Nephron progenitor cell (in vitro differentiated cells): ENCODE data around the gene SLAMF7.
"Not testable (repeated sequence)": the region's sequence is repeated elsewhere in the genome, so short reads cannot be mapped to it uniquely, and the experiment has no call there.

Source experiments
- DNase-seq: peaks from one replicate; pipeline ENCODE4 v3.0.0; 2021
- H3K27ac Mint-ChIP-seq: 2 replicates; pipeline ENCODE4 v1.8.0; 2021; ENCODE audit warnings: mild to moderate bottlenecking, moderate library complexity, mixed read lengths
- H3K27me3 Mint-ChIP-seq: 2 replicates; pipeline ENCODE4 v1.8.0; 2021; ENCODE audit warnings: mild to moderate bottlenecking, low read depth, mixed read lengths; ENCODE audit not compliant: poor library complexity
- H3K36me3 Mint-ChIP-seq: 2 replicates; pipeline ENCODE4 v1.8.0; 2021; ENCODE audit warnings: low read depth, mixed read lengths
- H3K4me1 Mint-ChIP-seq: 2 replicates; pipeline ENCODE4 v1.8.0; 2021; ENCODE audit warnings: mixed read lengths
- H3K4me3 Mint-ChIP-seq: 2 replicates; pipeline ENCODE4 v1.8.0; 2021; ENCODE audit warnings: mild to moderate bottlenecking, moderate library complexity, mixed read lengths
- H3K9me3 Mint-ChIP-seq: 2 replicates; pipeline ENCODE4 v1.8.0; 2021; ENCODE audit warnings: mild to moderate bottlenecking, moderate library complexity, mixed read lengths
- TF ChIP-seq, protein P1 (sequence below): fragments of 200-600 bp; sonication (generic); IDR thresholded peaks from 2 replicates; pipeline ENCODE4 v1.5.0; 2021; ENCODE audit warnings: antibody characterized with exemption

The SLAMF7 gene, protein sequence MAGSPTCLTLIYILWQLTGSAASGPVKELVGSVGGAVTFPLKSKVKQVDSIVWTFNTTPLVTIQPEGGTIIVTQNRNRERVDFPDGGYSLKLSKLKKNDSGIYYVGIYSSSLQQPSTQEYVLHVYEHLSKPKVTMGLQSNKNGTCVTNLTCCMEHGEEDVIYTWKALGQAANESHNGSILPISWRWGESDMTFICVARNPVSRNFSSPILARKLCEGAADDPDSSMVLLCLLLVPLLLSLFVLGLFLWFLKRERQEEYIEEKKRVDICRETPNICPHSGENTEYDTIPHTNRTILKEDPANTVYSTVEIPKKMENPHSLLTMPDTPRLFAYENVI

GRCh38 chr1:160739098-160739511, at the start of gene SLAMF7:
TSS of gene SLAMF7 (plus strand) at chr1:160739247. CDS start at chr1:160739302, 55 bp downstream.
- Mint-ChIP-seq H3K36me3 (peaks cover 10% of the 10 kb centered on the region), H3K27ac (no peak within 1 kb of the TSS), H3K9me3 (peaks cover 38% of the 10 kb centered on the region), H3K4me3 (no peak within 1 kb of the TSS), H3K27me3 (peaks cover 4% of the 10 kb centered on the region), H3K4me1 (peaks cover 27% of the 10 kb centered on the region)
- TF ChIP-seq, protein P1, sequence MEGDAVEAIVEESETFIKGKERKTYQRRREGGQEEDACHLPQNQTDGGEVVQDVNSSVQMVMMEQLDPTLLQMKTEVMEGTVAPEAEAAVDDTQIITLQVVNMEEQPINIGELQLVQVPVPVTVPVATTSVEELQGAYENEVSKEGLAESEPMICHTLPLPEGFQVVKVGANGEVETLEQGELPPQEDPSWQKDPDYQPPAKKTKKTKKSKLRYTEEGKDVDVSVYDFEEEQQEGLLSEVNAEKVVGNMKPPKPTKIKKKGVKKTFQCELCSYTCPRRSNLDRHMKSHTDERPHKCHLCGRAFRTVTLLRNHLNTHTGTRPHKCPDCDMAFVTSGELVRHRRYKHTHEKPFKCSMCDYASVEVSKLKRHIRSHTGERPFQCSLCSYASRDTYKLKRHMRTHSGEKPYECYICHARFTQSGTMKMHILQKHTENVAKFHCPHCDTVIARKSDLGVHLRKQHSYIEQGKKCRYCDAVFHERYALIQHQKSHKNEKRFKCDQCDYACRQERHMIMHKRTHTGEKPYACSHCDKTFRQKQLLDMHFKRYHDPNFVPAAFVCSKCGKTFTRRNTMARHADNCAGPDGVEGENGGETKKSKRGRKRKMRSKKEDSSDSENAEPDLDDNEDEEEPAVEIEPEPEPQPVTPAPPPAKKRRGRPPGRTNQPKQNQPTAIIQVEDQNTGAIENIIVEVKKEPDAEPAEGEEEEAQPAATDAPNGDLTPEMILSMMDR, result no peak
- no peak for DNase-seq

DNA sequence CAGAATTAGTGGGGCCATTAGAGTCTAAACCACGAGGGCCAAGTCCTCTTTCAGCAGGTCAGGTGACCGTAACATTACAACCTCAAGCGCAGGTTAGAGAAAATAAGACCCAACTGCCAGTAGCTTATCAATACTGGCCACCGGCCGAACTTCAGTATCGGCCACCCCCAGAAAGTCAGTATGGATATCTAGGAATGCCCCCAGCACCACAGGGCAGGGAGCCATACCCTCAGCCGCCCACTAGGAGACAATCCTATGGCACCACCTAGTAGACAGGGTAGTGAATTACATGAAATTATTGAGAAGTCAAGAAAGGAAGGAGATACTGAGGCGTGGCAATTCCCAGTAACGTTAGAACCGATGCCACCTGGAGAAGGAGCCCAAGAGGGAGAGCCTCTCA, 46.7 kb upstream of the SLAMF7 start:
- H3K9me3 Mint-ChIP-seq, H3K36me3 Mint-ChIP-seq, H3K4me3 Mint-ChIP-seq, H3K27ac Mint-ChIP-seq, H3K27me3 Mint-ChIP-seq, H3K4me1 Mint-ChIP-seq, DNase-seq: not testable (repeated sequence)

DNA sequence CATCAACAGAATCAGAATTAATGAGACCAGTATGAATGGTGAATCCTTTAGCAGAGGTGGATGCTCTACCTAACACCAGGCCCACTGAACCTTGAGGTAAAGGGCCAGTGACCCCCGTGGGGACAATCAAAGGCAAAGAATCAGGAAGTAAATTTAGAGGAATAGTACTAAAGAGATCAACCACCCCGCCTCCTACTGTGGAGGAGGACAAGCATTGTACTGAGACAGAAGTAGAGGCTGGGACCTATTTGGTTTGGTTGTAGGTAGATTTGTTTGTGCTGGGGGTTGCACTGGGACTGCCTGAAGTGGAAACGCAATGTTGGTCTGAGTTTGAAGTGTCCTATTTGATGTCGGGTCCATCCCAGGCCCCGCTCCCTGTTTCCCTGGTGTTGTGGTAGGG, 36.9 kb upstream of the SLAMF7 start:
- no peak for DNase-seq

DNA sequence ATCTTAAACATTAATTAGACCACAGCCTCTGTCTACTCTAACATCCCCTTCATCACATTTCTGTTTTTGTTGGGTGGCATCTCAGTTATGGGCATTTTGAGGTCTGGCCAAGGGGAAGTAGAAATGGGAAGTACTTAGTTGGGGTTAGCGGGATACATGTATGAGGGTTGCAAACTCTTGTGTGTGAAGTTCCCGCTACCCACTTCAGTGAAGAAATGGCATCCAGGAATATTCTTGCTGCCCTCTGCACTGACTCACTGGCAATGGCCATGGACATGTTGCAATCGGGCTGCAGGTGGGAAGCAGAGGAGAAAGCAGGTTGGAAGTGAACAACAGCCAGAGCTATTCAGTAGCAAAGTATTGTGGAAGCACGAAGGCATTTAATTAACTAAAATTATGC, 34.8 kb upstream of the SLAMF7 start:
- H3K36me3 Mint-ChIP-seq, result no peaks in the 10 kb centered on the region
- TF ChIP-seq, protein P1, result no peak
- DNase-seq, result no peak
- H3K4me3 Mint-ChIP-seq, result no peak overlapping the region
- H3K9me3 Mint-ChIP-seq, result no peaks in the 10 kb centered on the region
- H3K27me3 Mint-ChIP-seq, result peaks cover 5% of the 10 kb centered on the region
- H3K4me1 Mint-ChIP-seq, result peaks cover 8% of the 10 kb centered on the region
- no peak overlapping the region for H3K27ac Mint-ChIP-seq

More for the DNA sequence above, 36.9 kb upstream of the SLAMF7 start:
- H3K36me3 Mint-ChIP-seq, result no peaks in the 10 kb centered on the region
- H3K4me1 Mint-ChIP-seq, result peaks cover 11% of the 10 kb centered on the region
- H3K4me3 Mint-ChIP-seq, result no peak overlapping the region
- H3K27ac Mint-ChIP-seq, result no peak overlapping the region
- H3K27me3 Mint-ChIP-seq, result peaks cover 5% of the 10 kb centered on the region
- no peaks in the 10 kb centered on the region for H3K9me3 Mint-ChIP-seq
- TF ChIP-seq, protein P1, result no peak

DNA sequence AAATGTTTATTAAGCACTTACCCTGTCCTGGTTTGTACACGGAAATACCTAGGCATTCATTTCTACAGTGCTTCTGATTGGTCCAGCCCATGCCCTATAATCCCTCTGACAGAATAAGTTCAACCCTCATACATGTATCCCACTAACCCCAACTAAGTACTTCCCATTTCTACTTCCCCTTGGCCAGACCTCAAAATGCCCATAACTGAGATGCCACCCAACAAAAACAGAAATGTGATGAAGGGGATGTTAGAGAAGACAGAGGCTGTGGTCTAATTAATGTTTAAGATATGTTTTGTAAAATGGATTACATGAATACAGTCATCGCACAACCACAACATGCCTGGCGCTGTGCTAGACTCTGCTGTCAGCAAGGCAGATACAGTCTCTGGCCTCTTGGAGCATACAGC, 33.8 kb upstream of the SLAMF7 start:
- H3K4me3 Mint-ChIP-seq, H3K4me1 Mint-ChIP-seq, H3K9me3 Mint-ChIP-seq, H3K36me3 Mint-ChIP-seq, DNase-seq, H3K27me3 Mint-ChIP-seq, H3K27ac Mint-ChIP-seq: not testable (repeated sequence)

GRCh38 chr1:160705742-160706141, 33.3 kb upstream of the SLAMF7 start:
- Mint-ChIP-seq H3K9me3 (no peaks in the 10 kb centered on the region), H3K36me3 (no peaks in the 10 kb centered on the region)

More at GRCh38 chr1:160705742-160706141, 33.3 kb upstream of the SLAMF7 start:
- H3K27ac Mint-ChIP-seq, result no peak overlapping the region
- no peak overlapping the region for H3K4me3 Mint-ChIP-seq
- TF ChIP-seq, protein P1, result no peak
- H3K27me3 Mint-ChIP-seq, result peaks cover 5% of the 10 kb centered on the region
- DNase-seq, result no peak
- H3K4me1 Mint-ChIP-seq, result peaks cover 7% of the 10 kb centered on the region
